HepG2 (cell line): ENCODE measurements around the gene ZFP36. TPM values are rescaled to one million over a fixed set of nuclear protein-coding genes. Genes with fewer than 3 reads are reported as not detected.

Experiments used
- CEBPG ChIP-seq: IDR thresholded peaks from 2 replicates; pipeline ENCODE4 v1.6.1; 2016
- DZIP1 ChIP-seq: sonication (generic); formaldehyde crosslinking; IDR thresholded peaks from 2 replicates; pipeline ENCODE4 v1.5.0; 2020; ENCODE audit warnings: mild to moderate bottlenecking, missing genetic modification reagents
- HHEX ChIP-seq: IDR thresholded peaks from 2 replicates; pipeline ENCODE4 v1.6.1; 2016; ENCODE audit warnings: control low read depth
- KDM2A ChIP-seq: sonication (generic); formaldehyde crosslinking; IDR thresholded peaks from 2 replicates; pipeline ENCODE4 v1.4.0; 2020; ENCODE audit warnings: low read depth, missing genetic modification reagents, borderline replicate concordance
- MTERF4 ChIP-seq: sonication (generic); formaldehyde crosslinking; IDR thresholded peaks from 2 replicates; pipeline ENCODE4 v1.8.0; 2023; ENCODE audit warnings: mild to moderate bottlenecking, missing genetic modification reagents
- PHF21A ChIP-seq: sonication (generic); formaldehyde crosslinking; IDR thresholded peaks from 2 replicates; pipeline ENCODE4 v1.5.0; 2020; ENCODE audit warnings: mild to moderate bottlenecking, missing genetic modification reagents
- REXO4 ChIP-seq: sonication (generic); formaldehyde crosslinking; IDR thresholded peaks from 2 replicates; pipeline ENCODE4 v1.8.0; 2022; ENCODE audit warnings: missing genetic modification reagents, mild to moderate bottlenecking, borderline replicate concordance
- RFX5 ChIP-seq: IDR thresholded peaks from 2 replicates; pipeline ENCODE4 v1.6.1; 2011; ENCODE audit warnings: low read depth, low read length, improper control_type of control experiment
- TOPORS ChIP-seq: sonication (generic); formaldehyde crosslinking; IDR thresholded peaks from 2 replicates; pipeline ENCODE4 v1.8.0; 2023; ENCODE audit warnings: mild to moderate bottlenecking, missing genetic modification reagents
- USF2 ChIP-seq, 2 experiments: sonication (generic) in 1 of 2; formaldehyde crosslinking in 1 of 2; IDR thresholded peaks; 2 replicates each; pipeline versions ENCODE4 v1.5.1 to v1.6.1; 2011 to 2020; ENCODE audit warnings: borderline replicate concordance in 1 of 2, low read depth in 1 of 2, low read length in 1 of 2, mild to moderate bottlenecking in 1 of 2, missing genetic modification reagents in 1 of 2, moderate library complexity in 1 of 2
- YY1 ChIP-seq: IDR thresholded peaks from 2 replicates; pipeline ENCODE4 v1.6.1; 2011; ENCODE audit warnings: low read length, low read depth, moderate library complexity, mild to moderate bottlenecking; ENCODE audit not compliant: insufficient read depth, insufficient replicate concordance
- ZBTB26 ChIP-seq: IDR thresholded peaks from 2 replicates; pipeline ENCODE4 v1.6.1; 2016; ENCODE audit warnings: missing compliant biosample characterization, missing genetic modification reagents, borderline replicate concordance
- ZNF10 ChIP-seq: sonication (generic); formaldehyde crosslinking; IDR thresholded peaks from 2 replicates; pipeline ENCODE4 v1.4.0; 2020; ENCODE audit warnings: mild to moderate bottlenecking, low read depth, missing genetic modification reagents, borderline replicate concordance
- ZNF549 ChIP-seq: sonication (generic); formaldehyde crosslinking; IDR thresholded peaks from 2 replicates; pipeline ENCODE4 v1.5.0; 2020; ENCODE audit warnings: missing genetic modification reagents
- ZNF572 ChIP-seq: sonication (generic); formaldehyde crosslinking; IDR thresholded peaks from 2 replicates; pipeline ENCODE4 v1.5.1; 2020; ENCODE audit warnings: mild to moderate bottlenecking, missing genetic modification reagents
- ZSCAN21 ChIP-seq: sonication (generic); formaldehyde crosslinking; IDR thresholded peaks from 2 replicates; pipeline ENCODE4 v1.8.0; 2022; ENCODE audit warnings: mild to moderate bottlenecking, missing genetic modification reagents, moderate library complexity, borderline replicate concordance
- polyA plus RNA-seq, 8 experiments: library from polyadenylated mRNA; depleted of rRNA in 3 of 8; stranded (reverse) in 7 of 8; unstranded in 1 of 8; fragments of >200 nt; fragmentation: Illumina TruSeq in 4 of 8; extraction: Trizol in 4 of 8; gene quantifications; 2 replicates each; pipeline versions ENCODE4 v1.2.1 to v1.2.3, GENCODE V29; 2011 to 2016; ENCODE audit warnings: low read depth in 4 of 8, missing spikeins in 1 of 8, mixed read lengths in 1 of 8; ENCODE audit not compliant: insufficient read depth in 1 of 8
- total RNA-seq, 5 experiments: library from RNA; depleted of rRNA; stranded (reverse); fragments of >200 nt; fragmentation: Illumina TruSeq; extraction: Trizol; gene quantifications; 2 replicates each; pipeline ENCODE4 v1.2.3, GENCODE V29; 2016; ENCODE audit warnings: low read depth in 1 of 5
- TF ChIP-seq, protein P1 (sequence below): sonication (generic); formaldehyde crosslinking; IDR thresholded peaks from 2 replicates; pipeline ENCODE4 v1.9.0; 2021; ENCODE audit warnings: missing genetic modification reagents, mild to moderate bottlenecking, borderline replicate concordance

Gene ZFP36
- total and polyA plus RNA-seq, 2 of the 13 experiments (the other 11 are each of a cell fraction or from before 2014, with no cell fraction given): 1.4 to 1.7 TPM

DNA sequence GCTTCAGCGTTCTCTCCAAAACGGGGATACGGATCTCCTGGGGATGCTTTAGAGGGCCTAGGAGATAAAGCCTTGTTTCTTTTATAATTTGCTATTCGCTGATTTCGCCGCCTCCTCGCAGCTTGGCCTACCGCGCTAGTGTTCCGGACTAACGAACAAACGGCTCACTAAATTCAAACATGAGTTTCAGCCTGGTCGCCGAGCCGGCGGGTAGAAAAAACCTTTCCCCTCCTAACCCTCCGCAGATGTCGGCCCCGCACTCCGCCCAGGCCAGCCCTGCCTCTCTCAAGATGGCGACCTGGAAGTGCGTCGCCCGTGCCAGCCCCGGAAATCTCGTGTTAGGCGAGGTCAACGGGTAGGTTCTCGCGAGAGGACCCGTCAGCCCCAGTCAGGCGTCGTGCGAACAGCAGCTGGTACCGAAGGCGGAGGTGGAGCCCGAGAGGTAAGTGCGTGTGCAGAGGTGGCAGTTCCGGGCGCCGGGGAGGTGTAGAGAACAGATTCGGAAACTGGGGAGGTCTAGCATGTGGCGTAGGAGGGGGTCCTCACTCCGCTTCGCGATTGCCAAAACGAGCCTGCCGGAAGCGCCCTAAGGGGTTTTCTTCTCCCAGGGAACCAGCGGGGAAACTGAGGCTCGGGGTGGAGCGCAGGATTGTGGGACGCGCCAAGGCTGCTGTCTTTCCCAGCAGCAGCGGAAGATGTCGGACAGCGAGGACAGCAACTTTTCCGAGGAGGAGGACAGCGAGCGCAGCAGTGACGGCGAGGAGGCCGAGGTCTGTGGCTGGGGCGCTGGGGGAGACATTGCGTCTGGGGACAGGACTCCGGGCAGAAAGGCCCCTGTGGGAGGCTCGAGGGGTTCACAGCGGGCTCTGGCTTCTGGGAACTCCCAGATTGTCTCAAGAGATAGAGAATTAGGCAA lies 38.8 kb downstream of the ZFP36 start, which contains the start of gene SUPT5H (continued):
- no peak; the same call in 1 of the 2 replicates for TF ChIP-seq USF2 (IDR thresholded peaks at IDR 0.05; ENCODE audit: low read depth, low read length)
- TF ChIP-seq USF2 (CRISPR knock-in tag; IDR thresholded peaks at IDR 0.05; ENCODE audit: borderline replicate concordance): no peak
- TF ChIP-seq ZNF549 (CRISPR knock-in tag): no peak
- TF ChIP-seq ZNF10 (CRISPR knock-in tag): no peak
- no peak for TF ChIP-seq PHF21A (CRISPR knock-in tag)
- TF ChIP-seq YY1: peak; percentile 99
- TF ChIP-seq DZIP1 (CRISPR knock-in tag): no peak
- TF ChIP-seq REXO4 (CRISPR knock-in tag): no peak
- no peak for TF ChIP-seq HHEX (CRISPR knock-in tag)
- TF ChIP-seq ZSCAN21 (CRISPR knock-in tag): peak; percentile 71; the same call in 1 of the 2 replicates
- TF ChIP-seq, protein P1, sequence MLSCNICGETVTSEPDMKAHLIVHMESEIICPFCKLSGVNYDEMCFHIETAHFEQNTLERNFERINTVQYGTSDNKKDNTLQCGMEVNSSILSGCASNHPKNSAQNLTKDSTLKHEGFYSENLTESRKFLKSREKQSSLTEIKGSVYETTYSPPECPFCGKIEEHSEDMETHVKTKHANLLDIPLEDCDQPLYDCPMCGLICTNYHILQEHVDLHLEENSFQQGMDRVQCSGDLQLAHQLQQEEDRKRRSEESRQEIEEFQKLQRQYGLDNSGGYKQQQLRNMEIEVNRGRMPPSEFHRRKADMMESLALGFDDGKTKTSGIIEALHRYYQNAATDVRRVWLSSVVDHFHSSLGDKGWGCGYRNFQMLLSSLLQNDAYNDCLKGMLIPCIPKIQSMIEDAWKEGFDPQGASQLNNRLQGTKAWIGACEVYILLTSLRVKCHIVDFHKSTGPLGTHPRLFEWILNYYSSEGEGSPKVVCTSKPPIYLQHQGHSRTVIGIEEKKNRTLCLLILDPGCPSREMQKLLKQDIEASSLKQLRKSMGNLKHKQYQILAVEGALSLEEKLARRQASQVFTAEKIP (CRISPR knock-in tag): no peak
- peak; percentile 80; the same call in 1 of the 2 replicates for TF ChIP-seq MTERF4 (CRISPR knock-in tag)
- TF ChIP-seq KDM2A (CRISPR knock-in tag): peak; percentile 93
- TF ChIP-seq TOPORS (CRISPR knock-in tag): no peak
- peak; percentile 36 for TF ChIP-seq CEBPG
- TF ChIP-seq ZNF572 (CRISPR knock-in tag): no peak
- TF ChIP-seq ZBTB26: peak; percentile 62; the same call in 1 of the 2 replicates
- TF ChIP-seq RFX5: no peak
